Activated CD4-positive, alpha-beta T cell treated with anti-CD3 and anti-CD28 coated beads, Interleukin-2, amount 10 ng/mL, durations not matched to agents 7 days and 5 days (primary cell): ENCODE results near the gene GCA. TPM values are rescaled to one million over a fixed set of nuclear protein-coding genes. Genes with fewer than 3 reads are reported as not detected.

Experiments used
- CTCF ChIA-PET: fragments of 350-600 bp; sonication (Branson Sonifier 250); formaldehyde crosslinking; loops from one replicate; lab custom pipeline; 2021; ENCODE audit warnings: antibody characterized with exemption; lab: Charles Lee
- POLR2A ChIA-PET: fragments of 350-600 bp; sonication (Branson Sonifier 250); formaldehyde crosslinking; loops from one replicate; lab custom pipeline; 2021; ENCODE audit warnings: antibody characterized with exemption; lab: Charles Lee
- DNase-seq: peaks from one replicate; pipeline ENCODE4 v3.0.0-alpha.2; 2020
- H3K27ac Mint-ChIP-seq: one replicate; pipeline ENCODE4 v1.8.0; 2021; ENCODE audit warnings: mild to moderate bottlenecking, moderate library complexity, mixed read lengths
- H3K27me3 Mint-ChIP-seq: one replicate; pipeline ENCODE4 v1.8.0; 2021; ENCODE audit warnings: mixed read lengths
- H3K36me3 Mint-ChIP-seq: one replicate; pipeline ENCODE4 v1.8.0; 2021; ENCODE audit warnings: low read depth, mixed read lengths
- H3K4me1 Mint-ChIP-seq: one replicate; pipeline ENCODE4 v1.8.0; 2021; ENCODE audit warnings: mixed read lengths
- H3K4me3 Mint-ChIP-seq: one replicate; pipeline ENCODE4 v1.8.0; 2021; ENCODE audit warnings: mild to moderate bottlenecking, moderate library complexity, mixed read lengths
- H3K9me3 Mint-ChIP-seq: one replicate; pipeline ENCODE4 v1.8.0; 2021; ENCODE audit warnings: mixed read lengths
- total RNA-seq, 2 experiments: library from RNA; stranded (reverse); gene quantifications; one replicate each; pipeline ENCODE4 v1.2.3, GENCODE V29; 2021

GCA gene, protein sequence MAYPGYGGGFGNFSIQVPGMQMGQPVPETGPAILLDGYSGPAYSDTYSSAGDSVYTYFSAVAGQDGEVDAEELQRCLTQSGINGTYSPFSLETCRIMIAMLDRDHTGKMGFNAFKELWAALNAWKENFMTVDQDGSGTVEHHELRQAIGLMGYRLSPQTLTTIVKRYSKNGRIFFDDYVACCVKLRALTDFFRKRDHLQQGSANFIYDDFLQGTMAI
- 10 to 100 TPM; 11.8 to 14.4 TPM for total RNA-seq

GRCh38 chr2:162343824-162344616, at the start of gene GCA:
GCA (plus strand) TSS chr2:162344132; CDS start chr2:162344249, 117 bp downstream.
- ChIA-PET CTCF (interaction anchor here (1.1 kb wide), 1 partner anchor 9 kb away, joined by 3 read pairs; no protein-coding TSS in a partner anchor), POLR2A (no interaction called here)
- Mint-ChIP-seq H3K4me3 (peak within 1 kb of the TSS; percentile 72), H3K9me3 (no peaks in the 10 kb centered on the region), H3K4me1 (peaks cover 13% of the 10 kb centered on the region), H3K36me3 (no peaks in the 10 kb centered on the region), H3K27me3 (peaks cover 10% of the 10 kb centered on the region), H3K27ac (peak within 1 kb of the TSS; percentile 76)
- peak; percentile 99 for DNase-seq

GRCh38 chr2:162295009-162295408, 48.9 kb upstream of the GCA start:
- CTCF ChIA-PET: interaction anchor here (0.9 to 1.1 kb wide), 2 partner anchors 14 to 158 kb away, joined by 3 read pairs; no protein-coding TSS in a partner anchor

GRCh38 chr2:162297925-162298552, 45.9 kb upstream of the GCA start:
- H3K4me1 Mint-ChIP-seq: no peaks in the 10 kb centered on the region
- no peaks in the 10 kb centered on the region for H3K27me3 Mint-ChIP-seq
- H3K36me3 Mint-ChIP-seq: peaks cover 6% of the 10 kb centered on the region
- H3K9me3 Mint-ChIP-seq: no peaks in the 10 kb centered on the region
- POLR2A ChIA-PET: no interaction called here
- CTCF ChIA-PET: interaction anchor here (0.6 to 2.9 kb wide), 14 partner anchors 8 to 274 kb away, joined by 3 to 17 read pairs (median 3); partner anchors contain the start of gene IFIH1
- no peak overlapping the region for H3K27ac Mint-ChIP-seq
- H3K4me3 Mint-ChIP-seq: no peak overlapping the region
- DNase-seq: peak; percentile 82

More at GRCh38 chr2:162295009-162295408, 48.9 kb upstream of the GCA start:
- Mint-ChIP-seq H3K36me3 (peaks cover 11% of the 10 kb centered on the region), H3K9me3 (no peaks in the 10 kb centered on the region), H3K27ac (no peak overlapping the region), H3K4me1 (no peaks in the 10 kb centered on the region), H3K27me3 (no peaks in the 10 kb centered on the region), H3K4me3 (no peak overlapping the region)
- no peak for DNase-seq
- POLR2A ChIA-PET: no interaction called here

GRCh38 chr2:162298669-162299335, 45.1 kb upstream of the GCA start:
- peaks cover 6% of the 10 kb centered on the region for H3K36me3 Mint-ChIP-seq
- POLR2A ChIA-PET: no interaction called here
- H3K27ac Mint-ChIP-seq: no peak overlapping the region
- H3K4me1 Mint-ChIP-seq: no peaks in the 10 kb centered on the region
- CTCF ChIA-PET: interaction anchor here (0.6 to 2.9 kb wide), 11 partner anchors 7 to 224 kb away, joined by 3 to 17 read pairs (median 3); partner anchors contain the start of gene IFIH1
- H3K9me3 Mint-ChIP-seq: no peaks in the 10 kb centered on the region
- H3K27me3 Mint-ChIP-seq: no peaks in the 10 kb centered on the region
- no peak overlapping the region for H3K4me3 Mint-ChIP-seq
- no peak for DNase-seq

DNA sequence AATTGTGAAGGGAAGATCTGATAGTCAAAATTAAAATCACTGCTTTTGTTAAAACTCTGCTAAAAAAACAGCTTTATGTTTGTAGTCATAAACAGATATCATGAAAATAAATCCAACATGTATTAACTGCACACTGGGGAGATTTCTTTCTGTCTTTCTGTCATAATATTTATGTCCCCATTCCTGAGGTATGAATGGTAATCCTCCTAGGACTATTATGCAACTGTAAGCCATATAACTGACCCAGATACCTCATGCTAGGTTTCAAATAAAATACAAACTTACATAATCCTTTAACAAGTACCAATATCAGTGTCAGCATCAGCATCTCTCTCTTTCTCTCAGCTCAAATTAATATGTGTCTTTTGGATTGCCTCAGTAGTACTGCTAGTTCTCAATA, 43.7 kb upstream of the GCA start:
- H3K4me3 Mint-ChIP-seq: no peak overlapping the region
- H3K9me3 Mint-ChIP-seq: no peaks in the 10 kb centered on the region
- no peak overlapping the region for H3K27ac Mint-ChIP-seq
- no peaks in the 10 kb centered on the region for H3K27me3 Mint-ChIP-seq
- no peaks in the 10 kb centered on the region for H3K4me1 Mint-ChIP-seq
- peaks cover 9% of the 10 kb centered on the region for H3K36me3 Mint-ChIP-seq
- DNase-seq: no peak
- ChIA-PET CTCF (interaction anchor here (0.9 to 1.7 kb wide), 4 partner anchors 9 to 35 kb away, joined by 3 to 6 read pairs (median 4); no protein-coding TSS in a partner anchor), POLR2A (no interaction called here)

DNA sequence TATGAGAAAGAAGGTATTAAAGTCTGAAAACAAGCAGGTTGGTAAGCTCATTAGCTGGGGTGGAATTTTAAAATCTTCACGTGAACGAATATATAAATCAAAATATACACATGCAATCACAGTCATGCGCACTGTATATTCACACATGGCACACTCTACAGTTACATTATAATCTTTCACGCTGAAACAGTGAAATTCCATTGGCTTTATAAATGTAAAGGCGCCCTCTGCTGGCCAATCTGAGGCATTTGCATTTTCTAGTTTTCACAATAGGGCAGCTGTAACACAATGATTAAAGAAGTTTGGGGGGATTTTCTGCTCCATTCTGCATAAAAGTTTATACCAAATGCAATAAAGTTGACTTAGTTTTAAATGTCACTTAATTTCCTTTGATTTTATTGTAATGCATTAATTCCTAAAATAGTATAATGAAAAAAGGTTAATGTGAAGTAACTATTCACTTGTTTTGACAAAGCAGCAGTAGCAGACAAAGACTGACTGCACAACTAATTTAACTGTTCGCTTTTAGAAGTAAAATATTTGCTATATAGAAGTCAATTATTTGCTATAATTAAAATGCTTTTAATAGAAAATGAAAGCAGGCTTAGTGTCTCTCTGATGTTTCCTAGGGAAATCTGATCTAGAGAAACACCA, 42.7 kb upstream of the GCA start:
- H3K4me1 Mint-ChIP-seq: peaks cover 2% of the 10 kb centered on the region
- POLR2A ChIA-PET: no interaction called here
- no peaks in the 10 kb centered on the region for H3K9me3 Mint-ChIP-seq
- no peak overlapping the region for H3K4me3 Mint-ChIP-seq
- CTCF ChIA-PET: interaction anchor here (0.6 to 1.7 kb wide), 3 partner anchors 8 to 745 kb away, joined by 3 to 6 read pairs (median 6); no protein-coding TSS in a partner anchor
- H3K36me3 Mint-ChIP-seq: peaks cover 9% of the 10 kb centered on the region
- DNase-seq: peak; percentile 69
- H3K27me3 Mint-ChIP-seq: no peaks in the 10 kb centered on the region
- H3K27ac Mint-ChIP-seq: no peak overlapping the region

- Mint-ChIP-seq H3K4me1 (peaks cover 2% of the 10 kb centered on the region), H3K9me3 (no peaks in the 10 kb centered on the region), H3K27ac (no peak overlapping the region), H3K4me3 (no peak overlapping the region), H3K36me3 (peaks cover 9% of the 10 kb centered on the region), H3K27me3 (no peaks in the 10 kb centered on the region)
- ChIA-PET POLR2A (no interaction called here), CTCF (interaction anchor here (1.3 to 2.3 kb wide), 3 partner anchors 8 to 14 kb away, joined by 6 to 7 read pairs (median 6); no protein-coding TSS in a partner anchor)
- no peak for DNase-seq
Measured at GRCh38 chr2:162301877-162302276, 42.1 kb upstream of the GCA start.

GRCh38 chr2:162305901-162306300, 38.0 kb upstream of the GCA start:
- no peaks in the 10 kb centered on the region for H3K27me3 Mint-ChIP-seq
- ChIA-PET POLR2A (no interaction called here), CTCF (interaction anchor here (0.7 to 1.0 kb wide), 2 partner anchors 8 to 208 kb away, joined by 3 to 4 read pairs; no protein-coding TSS in a partner anchor)
- H3K36me3 Mint-ChIP-seq: peaks cover 28% of the 10 kb centered on the region
- no peaks in the 10 kb centered on the region for H3K9me3 Mint-ChIP-seq
- H3K27ac Mint-ChIP-seq: no peak overlapping the region
- DNase-seq: no peak
- peaks cover 20% of the 10 kb centered on the region for H3K4me1 Mint-ChIP-seq
- H3K4me3 Mint-ChIP-seq: no peak overlapping the region

DNA sequence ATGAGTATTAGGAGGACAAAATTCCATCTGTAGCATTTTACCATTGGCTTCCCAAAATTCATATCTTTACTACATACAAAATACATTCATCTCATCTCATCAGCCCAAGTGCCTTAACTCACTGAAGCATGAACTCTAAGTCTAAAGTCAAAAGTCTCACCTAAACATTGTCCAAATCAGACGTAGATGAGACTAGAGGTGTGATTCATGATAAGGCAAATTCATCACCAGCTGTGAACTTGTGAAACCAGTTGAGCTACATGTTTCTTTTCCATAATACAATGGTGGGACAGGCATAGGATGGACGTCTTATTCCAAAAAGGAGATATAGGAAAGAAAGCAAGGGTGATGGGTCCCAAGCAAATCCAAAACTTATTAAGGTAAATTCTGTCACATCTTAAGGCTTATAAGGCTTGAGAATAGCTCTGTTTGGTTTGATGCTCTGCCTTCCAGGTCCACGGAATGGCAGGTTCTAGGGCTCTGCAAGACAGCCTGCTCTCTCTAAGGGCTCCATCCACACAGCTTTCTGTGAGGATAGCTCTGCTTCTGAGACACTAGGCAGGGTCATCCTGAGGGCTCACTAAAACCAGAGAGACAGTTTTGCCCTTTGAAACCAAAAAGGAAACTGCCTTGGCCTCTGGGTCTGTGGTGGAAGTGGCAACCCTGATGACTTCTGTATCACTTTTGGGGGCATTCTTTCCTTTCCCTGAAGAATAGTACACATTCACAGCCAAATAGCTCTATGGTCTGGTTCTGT, 35.0 kb upstream of the GCA start:
- H3K4me1 Mint-ChIP-seq: peaks cover 42% of the 10 kb centered on the region
- peaks cover 39% of the 10 kb centered on the region for H3K36me3 Mint-ChIP-seq
- ChIA-PET POLR2A (no interaction called here), CTCF (interaction anchor here (1.2 to 2.6 kb wide), 6 partner anchors 8 to 32 kb away, joined by 3 to 9 read pairs (median 4); partner anchors contain the start of gene IFIH1)
- DNase-seq: no peak
- H3K9me3 Mint-ChIP-seq: no peaks in the 10 kb centered on the region
- no peaks in the 10 kb centered on the region for H3K27me3 Mint-ChIP-seq
- H3K27ac Mint-ChIP-seq: peak overlapping the region; percentile 38
- H3K4me3 Mint-ChIP-seq: no peak overlapping the region

GRCh38 chr2:162312853-162313252, 31.1 kb upstream of the GCA start:
- peaks cover 68% of the 10 kb centered on the region for H3K4me1 Mint-ChIP-seq
- CTCF ChIA-PET: interaction anchor here (1.4 to 2.1 kb wide), 3 partner anchors 10 to 14 kb away, joined by 3 to 7 read pairs (median 7); no protein-coding TSS in a partner anchor
- H3K9me3 Mint-ChIP-seq: peaks cover 6% of the 10 kb centered on the region
- H3K27me3 Mint-ChIP-seq: no peaks in the 10 kb centered on the region
- POLR2A ChIA-PET: no interaction called here
- H3K27ac Mint-ChIP-seq: no peak overlapping the region
- H3K4me3 Mint-ChIP-seq: no peak overlapping the region
- DNase-seq: no peak
- peaks cover 60% of the 10 kb centered on the region for H3K36me3 Mint-ChIP-seq

DNA sequence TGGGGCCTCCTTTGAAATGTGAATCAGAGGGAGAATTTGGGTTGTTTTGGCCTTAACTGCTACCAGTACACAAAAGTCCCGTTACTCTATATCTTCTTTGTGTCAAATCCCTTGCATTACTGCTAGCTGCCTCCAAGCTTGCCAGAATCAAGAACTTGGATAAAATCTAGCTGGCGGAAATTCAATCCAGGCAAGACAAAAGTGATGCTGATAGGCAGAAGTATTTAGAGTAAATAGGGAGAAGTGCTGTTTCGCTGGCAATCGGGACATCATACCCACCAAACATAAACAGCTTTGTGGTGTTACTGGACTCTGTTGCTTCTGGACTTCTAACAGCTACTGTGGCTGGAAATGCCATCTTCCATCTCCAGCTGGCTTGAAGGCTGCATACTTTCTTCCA, 28.0 kb upstream of the GCA start:
- Mint-ChIP-seq H3K9me3 (peaks cover 6% of the 10 kb centered on the region), H3K36me3 (peaks cover 40% of the 10 kb centered on the region), H3K27me3 (no peaks in the 10 kb centered on the region), H3K4me3 (peak overlapping the region; percentile 88), H3K4me1 (peaks cover 71% of the 10 kb centered on the region), H3K27ac (no peak overlapping the region)
- ChIA-PET POLR2A (no interaction called here), CTCF (interaction anchor here (1.0 to 1.4 kb wide), 2 partner anchors 15 to 18 kb away, joined by 4 to 6 read pairs; no protein-coding TSS in a partner anchor)
- DNase-seq: no peak
